Loucy (cell line): ENCODE measurements around the gene ETS1.

ENCODE experiments used
- H2AFZ ChIP-seq: fragments of 200-600 bp; sonication (generic); 2 replicates; pipeline ENCODE4 v1.6.0; 2016; ENCODE audit warnings: antibody characterized with exemption, mild to moderate bottlenecking, low read length, moderate library complexity
- H3F3A ChIP-seq: fragments of 200-600 bp; 2 replicates; pipeline ENCODE4 v1.6.0; 2016; ENCODE audit warnings: antibody characterized with exemption, low read depth, mild to moderate bottlenecking
- H3K27me3 ChIP-seq: fragments of 200-600 bp; sonication (generic); 2 replicates; pipeline ENCODE4 v1.6.1; 2014; ENCODE audit warnings: low read length, mild to moderate bottlenecking; ENCODE audit not compliant: insufficient read depth, poor library complexity, severe bottlenecking
- H3K36me3 ChIP-seq: fragments of 200-600 bp; sonication (generic); 2 replicates; pipeline ENCODE4 v1.6.1; 2016; ENCODE audit warnings: low read length; ENCODE audit not compliant: insufficient read depth
- H3K4me1 ChIP-seq: fragments of 200-600 bp; sonication (generic); 2 replicates; pipeline ENCODE4 v1.5.1; 2014; ENCODE audit warnings: low read length, mild to moderate bottlenecking; ENCODE audit not compliant: insufficient read depth, poor library complexity, severe bottlenecking
- H3K4me2 ChIP-seq: fragments of 200-600 bp; sonication (generic); 2 replicates; pipeline ENCODE4 v1.6.0; 2014; ENCODE audit warnings: antibody characterized with exemption, low read length, low read depth, mild to moderate bottlenecking; ENCODE audit not compliant: poor library complexity, severe bottlenecking
- H3K4me3 ChIP-seq: fragments of 200-600 bp; sonication (generic); 2 replicates; pipeline ENCODE4 v1.5.1; 2014; ENCODE audit warnings: low read length, mild to moderate bottlenecking, mixed read lengths; ENCODE audit not compliant: poor library complexity, severe bottlenecking
- H3K79me2 ChIP-seq: fragments of 200-600 bp; sonication (generic); 2 replicates; pipeline ENCODE4 v1.6.1; 2014; ENCODE audit warnings: low read length; ENCODE audit not compliant: insufficient read depth
- H3K9ac ChIP-seq: fragments of 200-600 bp; sonication (generic); 2 replicates; pipeline ENCODE4 v1.6.0; 2014; ENCODE audit warnings: mild to moderate bottlenecking, low read depth, low read length, moderate library complexity; ENCODE audit not compliant: poor library complexity, severe bottlenecking
- H3K9me2 ChIP-seq: fragments of 200-600 bp; sonication (generic); replicated peaks from 2 replicates; pipeline ENCODE4 v1.6.1; 2016; ENCODE audit warnings: low read depth, low read length, mixed read lengths
- H3K9me3 ChIP-seq: fragments of 200-600 bp; sonication (generic); 2 replicates; pipeline ENCODE4 v1.6.1; 2014; ENCODE audit warnings: mild to moderate bottlenecking, antibody characterized with exemption, low read length, low read depth; ENCODE audit not compliant: insufficient read depth
- H4K20me1 ChIP-seq: fragments of 200-600 bp; sonication (generic); 2 replicates; pipeline ENCODE4 v1.6.0; 2014; ENCODE audit warnings: antibody characterized with exemption, low read length, mild to moderate bottlenecking; ENCODE audit not compliant: insufficient read depth, poor library complexity, severe bottlenecking
- CTCF ChIP-seq: fragments of 200-600 bp; sonication (generic); conservative IDR thresholded peaks from 2 replicates; pipeline ENCODE4 v1.5.1; 2014; ENCODE audit warnings: mild to moderate bottlenecking, antibody characterized with exemption, low read length
- EZH2phosphoT487 ChIP-seq: fragments of 200-600 bp; IDR thresholded peaks from 2 replicates; pipeline ENCODE4 v1.6.1; 2018; ENCODE audit warnings: antibody characterized with exemption, mild to moderate bottlenecking, moderate library complexity, borderline replicate concordance

ETS1 gene

GRCh38 chr11:128476729-128477128 is 110.6 kb downstream of the ETS1 start:
- Histone ChIP-seq H3K4me3 (peak overlapping the region; percentile 53), H2AFZ (no peak overlapping the region), H3K79me2 (peaks cover 80% of the 10 kb centered on the region), H3F3A (peaks cover 41% of the 10 kb centered on the region), H3K9me3 (no peaks in the 10 kb centered on the region), H3K36me3 (peaks cover 88% of the 10 kb centered on the region), H4K20me1 (no peaks in the 10 kb centered on the region), H3K9ac (peak overlapping the region; percentile 76), H3K27me3 (no peaks in the 10 kb centered on the region), H3K4me1 (peaks cover 98% of the 10 kb centered on the region), H3K4me2 (peak overlapping the region; percentile 72), H3K9me2 (no peaks in the 10 kb centered on the region)
- TF ChIP-seq CTCF (no peak), EZH2phosphoT487 (no peak)

- Histone ChIP-seq H3K9ac (peak overlapping the region; percentile 76), H3K36me3 (peaks cover 83% of the 10 kb centered on the region), H3K9me2 (no peaks in the 10 kb centered on the region), H3F3A (peaks cover 46% of the 10 kb centered on the region), H3K79me2 (peaks cover 77% of the 10 kb centered on the region), H3K9me3 (no peaks in the 10 kb centered on the region), H3K4me3 (peak overlapping the region; percentile 52), H3K27me3 (no peaks in the 10 kb centered on the region), H4K20me1 (no peaks in the 10 kb centered on the region), H2AFZ (no peak overlapping the region), H3K4me1 (peaks cover 97% of the 10 kb centered on the region), H3K4me2 (peak overlapping the region; percentile 72)
- TF ChIP-seq EZH2phosphoT487 (no peak), CTCF (no peak)
Observed at GRCh38 chr11:128476049-128476448, 111.3 kb downstream of the ETS1 start.

- Histone ChIP-seq H3K9me2 (no peaks in the 10 kb centered on the region), H3K27me3 (no peaks in the 10 kb centered on the region), H4K20me1 (no peaks in the 10 kb centered on the region), H3F3A (peaks cover 47% of the 10 kb centered on the region), H3K79me2 (peaks cover 77% of the 10 kb centered on the region), H2AFZ (no peak overlapping the region), H3K36me3 (peaks cover 83% of the 10 kb centered on the region), H3K4me2 (peak overlapping the region; percentile 73), H3K9me3 (no peaks in the 10 kb centered on the region), H3K4me1 (peaks cover 97% of the 10 kb centered on the region), H3K4me3 (peak overlapping the region; percentile 20), H3K9ac (peak overlapping the region; percentile 76)
- no peak for TF ChIP-seq CTCF
- TF ChIP-seq EZH2phosphoT487: no peak
Observed at GRCh38 chr11:128474036-128474874, 113.1 kb downstream of the ETS1 start.
